ENCODE measurements around the gene MYO10.
"Not testable (repeated sequence)": the region's sequence is repeated elsewhere in the genome, so short reads cannot be mapped to it uniquely, and the experiment has no call there.

Gene MYO10

DNA sequence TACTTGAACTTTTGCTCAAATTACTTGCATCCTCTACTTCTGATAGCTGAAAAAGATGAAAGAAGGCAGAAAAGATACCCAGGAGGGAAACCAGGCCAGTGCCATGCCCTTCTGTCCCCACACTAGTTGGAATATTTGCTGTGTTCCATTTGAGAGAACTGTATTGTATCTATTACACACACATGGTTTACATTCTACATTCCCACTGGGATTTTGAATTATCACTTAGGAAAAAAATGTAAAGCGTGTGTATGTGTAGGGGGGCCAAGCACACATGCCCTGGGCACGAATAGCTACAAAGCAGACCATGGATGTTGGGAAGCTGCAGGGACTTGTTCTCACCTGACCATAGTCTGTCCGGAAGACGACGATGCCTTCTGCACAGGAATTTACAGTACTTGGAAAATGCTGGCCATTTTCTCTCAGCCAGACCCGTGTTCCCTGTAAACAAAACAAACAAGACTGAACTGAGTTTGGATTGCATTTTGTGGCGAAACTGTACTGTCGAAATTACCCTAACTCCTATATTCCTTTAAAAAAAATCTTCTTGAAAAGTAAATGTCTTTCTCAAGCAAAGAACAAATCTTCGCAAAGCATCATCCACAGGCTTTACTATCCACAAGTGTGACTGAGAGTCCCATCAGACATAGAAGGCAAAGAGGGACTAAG, 58.7 kb downstream of the MYO10 start:
- Mint-ChIP-seq H3K9me3 (peaks cover 5% of the 10 kb centered on the region), H3K27ac (no peak overlapping the region), H3K36me3 (ENCODE audit: low read depth) (no peaks in the 10 kb centered on the region)

DNA sequence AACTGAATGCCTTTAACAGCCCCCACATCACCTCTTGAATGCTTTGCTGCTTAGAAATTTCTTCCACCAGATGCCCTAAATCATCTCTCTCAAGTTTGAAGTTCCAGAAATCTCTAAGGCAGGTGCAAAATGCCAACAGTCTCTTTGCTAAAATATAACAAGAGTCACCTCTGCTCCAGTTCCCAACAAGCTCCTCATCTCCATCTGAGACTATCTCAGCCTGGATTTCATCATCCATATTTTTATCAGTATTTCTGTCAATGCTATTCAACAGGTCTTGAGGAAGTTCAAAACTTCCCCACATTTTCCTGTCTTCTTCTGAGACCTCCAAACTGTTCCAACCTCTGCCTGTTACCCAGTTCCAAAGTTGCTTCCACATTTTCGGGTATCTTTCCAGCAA, 61.7 kb downstream of the MYO10 start:
- H3K4me3 Mint-ChIP-seq = not testable (repeated sequence)

More for the DNA sequence above, 58.7 kb downstream of the MYO10 start:
- Mint-ChIP-seq H3K27me3 (ENCODE audit: low read depth) (no peaks in the 10 kb centered on the region), H3K4me1 (ENCODE audit: low read depth) (no peaks in the 10 kb centered on the region), H3K4me3 (no peak overlapping the region)

GRCh38 chr5:16871746-16872339, 64.2 kb downstream of the MYO10 start:
- Mint-ChIP-seq H3K27me3 (ENCODE audit: low read depth) (no peaks in the 10 kb centered on the region), H3K4me3 (no peak overlapping the region), H3K4me1 (ENCODE audit: low read depth) (no peaks in the 10 kb centered on the region), H3K9me3 (peaks cover 13% of the 10 kb centered on the region), H3K27ac (no peak overlapping the region), H3K36me3 (ENCODE audit: low read depth) (no peaks in the 10 kb centered on the region)

More for the DNA sequence above, 61.7 kb downstream of the MYO10 start:
- peaks cover 13% of the 10 kb centered on the region for H3K9me3 Mint-ChIP-seq
- H3K27ac Mint-ChIP-seq; H3K27me3 Mint-ChIP-seq (ENCODE audit: low read depth); H3K4me1 Mint-ChIP-seq (ENCODE audit: low read depth); H3K36me3 Mint-ChIP-seq (ENCODE audit: low read depth): not testable (repeated sequence)

DNA sequence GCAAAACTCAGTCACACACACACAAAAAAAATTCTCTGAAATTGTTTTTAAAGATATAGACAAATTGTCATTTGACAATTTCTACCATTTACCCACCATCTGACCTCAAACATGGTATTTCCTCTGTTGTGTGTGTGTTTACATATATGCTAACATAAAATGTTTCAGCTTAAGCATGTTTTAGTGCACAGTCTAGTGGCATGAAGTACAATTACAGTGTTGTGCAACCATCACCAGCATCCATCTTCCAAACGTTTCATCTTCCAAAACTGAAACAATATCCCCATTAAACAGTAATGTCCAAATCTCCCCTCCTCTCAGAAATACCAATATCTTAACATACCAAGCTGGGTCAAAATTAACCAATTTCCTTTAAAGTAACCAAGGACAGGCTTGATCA, 65.2 kb downstream of the MYO10 start:
- Mint-ChIP-seq H3K36me3 (ENCODE audit: low read depth) (no peaks in the 10 kb centered on the region), H3K27me3 (ENCODE audit: low read depth) (no peaks in the 10 kb centered on the region), H3K4me1 (ENCODE audit: low read depth) (no peaks in the 10 kb centered on the region), H3K9me3 (peaks cover 13% of the 10 kb centered on the region), H3K4me3 (no peak overlapping the region), H3K27ac (no peak overlapping the region)

DNA sequence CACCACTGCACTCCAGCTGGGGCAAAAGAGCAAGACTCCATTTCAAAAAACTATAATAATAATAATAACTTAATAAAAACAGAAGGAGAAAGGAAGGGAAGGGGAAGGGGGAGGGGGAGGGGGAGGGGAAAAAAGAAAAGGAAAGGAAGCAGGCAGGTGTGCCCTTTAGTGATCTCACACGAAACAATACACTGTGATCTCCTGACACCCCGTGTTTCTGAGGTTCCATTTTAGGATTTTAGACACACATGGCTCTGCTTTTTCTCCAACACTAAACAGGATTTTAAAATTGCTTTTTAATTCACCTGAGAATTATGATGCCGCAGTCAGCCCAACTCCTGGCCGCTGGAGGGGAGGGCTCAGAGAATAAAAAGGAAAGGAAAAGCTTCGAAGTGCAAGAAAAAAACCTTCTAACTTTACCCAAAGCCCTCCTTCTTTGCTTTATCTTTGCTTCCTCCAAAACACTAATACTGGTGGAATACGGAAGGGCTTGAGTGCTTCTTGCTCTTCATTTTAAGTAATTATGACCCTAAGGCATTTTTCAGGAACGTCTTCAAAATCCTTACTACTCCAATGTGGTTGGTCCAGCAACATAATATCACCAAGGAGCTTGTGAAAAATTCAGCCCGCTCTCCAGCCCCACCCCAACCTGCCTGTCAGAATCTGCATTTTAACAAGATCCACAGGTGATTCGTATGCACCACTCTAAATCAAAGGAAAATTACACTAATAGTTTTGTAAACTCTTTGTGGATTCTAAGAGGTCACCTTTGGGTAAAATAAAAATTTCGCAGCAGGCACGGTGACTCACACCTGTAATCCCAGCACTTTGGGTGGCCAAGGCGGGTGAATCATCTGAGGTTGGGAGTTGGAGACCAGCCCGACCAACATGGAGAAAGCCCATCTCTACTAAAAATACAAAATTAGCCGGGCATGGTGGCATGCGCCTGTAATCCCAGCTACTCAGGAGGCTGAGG, 66.0 kb downstream of the MYO10 start:
- Mint-ChIP-seq H3K4me3 (no peak overlapping the region), H3K9me3 (peaks cover 13% of the 10 kb centered on the region), H3K27me3 (ENCODE audit: low read depth) (no peaks in the 10 kb centered on the region), H3K27ac (no peak overlapping the region), H3K36me3 (ENCODE audit: low read depth) (no peaks in the 10 kb centered on the region), H3K4me1 (ENCODE audit: low read depth) (no peaks in the 10 kb centered on the region)

GRCh38 chr5:16867577-16867953, 68.5 kb downstream of the MYO10 start:
- H3K4me1 Mint-ChIP-seq (ENCODE audit: low read depth) = no peaks in the 10 kb centered on the region
- H3K36me3 Mint-ChIP-seq (ENCODE audit: low read depth) = no peaks in the 10 kb centered on the region
- H3K27me3 Mint-ChIP-seq (ENCODE audit: low read depth) = no peaks in the 10 kb centered on the region
- no peak overlapping the region for H3K27ac Mint-ChIP-seq
- H3K4me3 Mint-ChIP-seq = no peak overlapping the region
- H3K9me3 Mint-ChIP-seq = peaks cover 9% of the 10 kb centered on the region

DNA sequence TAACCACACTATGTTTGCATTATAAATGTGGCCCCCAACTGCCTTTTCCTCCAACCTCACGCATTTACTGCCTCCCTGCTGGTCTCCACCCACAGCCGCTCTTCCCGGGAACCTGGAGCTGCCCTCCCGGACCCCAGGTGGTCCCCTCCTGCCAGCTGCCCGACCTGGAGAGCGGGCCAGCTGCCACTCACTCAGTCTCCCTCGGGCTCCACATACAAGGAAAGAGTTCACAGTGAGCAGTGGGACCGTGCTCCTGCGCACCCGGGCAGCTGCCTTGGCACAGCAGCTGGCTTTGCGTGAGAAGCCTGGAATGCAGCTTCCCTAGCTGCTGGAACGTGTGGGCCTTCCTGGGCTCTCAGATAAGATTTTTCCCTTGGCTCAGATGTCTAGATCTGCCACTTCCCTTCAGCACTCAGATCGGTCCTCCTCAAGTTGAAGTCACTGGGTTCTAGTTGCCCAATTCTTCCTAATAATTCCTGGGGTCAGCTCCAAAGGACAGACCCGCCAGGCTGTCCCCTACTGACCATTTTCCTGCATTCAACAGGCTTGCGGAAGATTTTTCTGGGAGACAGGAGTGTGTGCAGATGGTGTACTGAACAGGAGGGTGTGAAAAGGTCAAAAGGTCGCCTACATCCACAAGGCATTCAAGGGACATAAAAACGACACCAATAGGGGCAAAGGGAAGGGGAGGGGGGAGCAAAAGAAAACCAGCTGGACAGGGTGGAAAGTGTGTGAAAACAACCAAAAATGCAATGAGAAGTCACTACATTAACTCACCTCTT, 69.1 kb downstream of the MYO10 start:
- Mint-ChIP-seq H3K9me3 (peaks cover 7% of the 10 kb centered on the region), H3K27ac (no peak overlapping the region), H3K4me1 (ENCODE audit: low read depth) (no peaks in the 10 kb centered on the region), H3K27me3 (ENCODE audit: low read depth) (no peaks in the 10 kb centered on the region), H3K4me3 (no peak overlapping the region), H3K36me3 (ENCODE audit: low read depth) (no peaks in the 10 kb centered on the region)

GRCh38 chr5:16866273-16866672, 69.8 kb downstream of the MYO10 start:
- Mint-ChIP-seq H3K9me3 (peaks cover 5% of the 10 kb centered on the region), H3K36me3 (ENCODE audit: low read depth) (no peaks in the 10 kb centered on the region), H3K4me1 (ENCODE audit: low read depth) (no peaks in the 10 kb centered on the region), H3K27ac (no peak overlapping the region), H3K27me3 (ENCODE audit: low read depth) (no peaks in the 10 kb centered on the region), H3K4me3 (no peak overlapping the region)

GRCh38 chr5:16865151-16865550, 70.9 kb downstream of the MYO10 start:
- Mint-ChIP-seq H3K4me1 (ENCODE audit: low read depth) (no peaks in the 10 kb centered on the region), H3K9me3 (no peaks in the 10 kb centered on the region), H3K27ac (no peak overlapping the region), H3K4me3 (no peak overlapping the region), H3K36me3 (ENCODE audit: low read depth) (no peaks in the 10 kb centered on the region), H3K27me3 (ENCODE audit: low read depth) (no peaks in the 10 kb centered on the region)

DNA sequence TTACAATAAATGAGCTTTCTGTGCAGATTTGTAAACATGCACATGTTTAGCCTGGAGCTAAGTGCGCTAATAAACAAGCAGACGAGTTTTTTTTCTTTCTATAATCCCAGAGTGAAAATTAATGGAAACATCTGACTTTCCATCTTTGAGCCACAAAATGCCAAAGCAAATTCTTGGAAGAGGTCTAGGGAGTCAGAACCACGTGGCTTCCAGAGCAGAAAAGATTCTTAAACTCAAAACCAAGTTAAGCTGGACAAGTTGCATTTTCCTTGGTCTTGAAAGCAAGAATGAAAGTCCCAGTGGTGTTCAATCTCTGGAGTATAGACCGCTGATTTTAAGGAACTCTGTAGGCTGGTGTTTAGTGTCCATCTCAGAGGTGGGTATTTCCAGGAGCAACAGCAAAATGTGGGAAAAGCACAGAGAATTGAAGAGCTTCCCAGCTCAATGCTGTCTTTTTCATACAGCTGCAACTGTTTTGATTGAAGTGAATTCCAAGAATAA, 71.4 kb downstream of the MYO10 start:
- H3K36me3 Mint-ChIP-seq (ENCODE audit: low read depth) = no peaks in the 10 kb centered on the region
- H3K27me3 Mint-ChIP-seq (ENCODE audit: low read depth) = no peaks in the 10 kb centered on the region
- H3K9me3 Mint-ChIP-seq = no peaks in the 10 kb centered on the region
- no peaks in the 10 kb centered on the region for H3K4me1 Mint-ChIP-seq (ENCODE audit: low read depth)
- no peak overlapping the region for H3K27ac Mint-ChIP-seq
- H3K4me3 Mint-ChIP-seq = no peak overlapping the region

DNA sequence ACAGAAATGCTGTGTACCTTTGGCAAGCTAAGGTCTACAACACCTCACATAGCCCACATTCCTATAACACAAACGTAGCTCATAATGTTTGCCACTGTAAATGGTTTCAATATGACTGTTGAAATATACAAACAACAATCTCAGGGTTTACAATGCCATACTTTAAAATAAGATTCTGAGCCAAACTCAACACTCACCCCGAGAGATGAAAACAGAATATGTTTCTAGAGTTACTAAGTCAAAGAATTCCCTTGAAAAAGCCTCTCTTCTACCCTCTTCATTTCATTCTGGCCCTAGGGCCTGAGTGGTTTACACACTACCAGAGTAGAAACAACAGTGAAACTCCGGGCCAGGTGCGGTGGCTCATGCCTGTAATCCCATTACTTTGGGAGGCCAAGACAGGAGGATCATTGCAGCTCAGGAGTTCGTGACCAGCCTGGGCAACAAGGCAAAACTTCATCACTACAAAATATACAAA, 72.6 kb downstream of the MYO10 start:
- Mint-ChIP-seq H3K4me1 (ENCODE audit: low read depth) (no peaks in the 10 kb centered on the region), H3K4me3 (no peak overlapping the region), H3K27ac (no peak overlapping the region), H3K9me3 (no peaks in the 10 kb centered on the region), H3K27me3 (ENCODE audit: low read depth) (no peaks in the 10 kb centered on the region), H3K36me3 (ENCODE audit: low read depth) (no peaks in the 10 kb centered on the region)

- Mint-ChIP-seq H3K9me3 (no peaks in the 10 kb centered on the region), H3K4me3 (no peak overlapping the region), H3K36me3 (ENCODE audit: low read depth) (no peaks in the 10 kb centered on the region), H3K27me3 (ENCODE audit: low read depth) (no peaks in the 10 kb centered on the region), H3K4me1 (ENCODE audit: low read depth) (no peaks in the 10 kb centered on the region), H3K27ac (no peak overlapping the region)
Measured at GRCh38 chr5:16862777-16863176, 73.3 kb downstream of the MYO10 start.

- Mint-ChIP-seq H3K27me3 (ENCODE audit: low read depth) (no peaks in the 10 kb centered on the region), H3K27ac (no peak overlapping the region)
Measured at GRCh38 chr5:16859346-16859745, 76.7 kb downstream of the MYO10 start.

DNA sequence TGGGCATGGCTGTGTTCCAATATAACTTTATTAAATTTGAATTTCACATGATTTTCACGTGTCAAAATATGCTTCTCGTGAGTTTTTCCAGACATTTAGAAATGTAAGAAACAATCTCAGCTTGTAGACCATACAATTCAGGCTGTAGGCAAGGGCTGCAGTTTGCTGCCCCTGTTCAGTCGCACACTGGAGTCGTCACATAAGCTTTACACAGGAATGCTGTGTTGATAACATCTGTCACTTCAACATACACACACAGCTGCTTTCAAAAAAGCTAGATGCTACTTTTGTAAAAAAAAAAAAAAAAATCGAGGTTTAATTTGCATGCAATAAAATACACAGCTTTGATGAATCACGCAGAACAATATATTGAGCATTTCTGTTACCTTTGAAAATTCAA, 77.9 kb downstream of the MYO10 start:
- Mint-ChIP-seq H3K4me1 (ENCODE audit: low read depth) (no peaks in the 10 kb centered on the region), H3K9me3 (no peaks in the 10 kb centered on the region), H3K27me3 (ENCODE audit: low read depth) (no peaks in the 10 kb centered on the region), H3K27ac (no peak overlapping the region), H3K36me3 (ENCODE audit: low read depth) (no peaks in the 10 kb centered on the region), H3K4me3 (no peak overlapping the region)

More at GRCh38 chr5:16859346-16859745, 76.7 kb downstream of the MYO10 start:
- Mint-ChIP-seq H3K9me3 (no peaks in the 10 kb centered on the region), H3K4me1 (ENCODE audit: low read depth) (no peaks in the 10 kb centered on the region), H3K4me3 (no peak overlapping the region), H3K36me3 (ENCODE audit: low read depth) (no peaks in the 10 kb centered on the region)

All from T-helper 1 cell treated with Interleukin-12 subunit alpha and Interleukin-12 subunit beta and Interleukin-4 antibody, amounts not matched to agents 30 μg/mL and 1 μg/mL, for 36 hours (primary cell).